NCI-H2196 treated with DMSO at 0.1 percent for 48 hours (cell line): ENCODE measurements around the gene MEN1.

Experiments
- DNase-seq: peaks from one replicate; lab custom pipeline; 2025; ENCODE audit not compliant: unreplicated experiment; lab: John Stamatoyannopoulos, UW

The MEN1 gene

GRCh38 chr11:64788321-64789215 is 21.8 kb downstream of the MEN1 start:
- DNase-seq, result no peak

GRCh38 chr11:64787526-64788320 is 22.6 kb downstream of the MEN1 start:
- no peak for DNase-seq

- DNase-seq, result no peak
These were observed 24.0 kb downstream of the MEN1 start for GRCh38 chr11:64786308-64786707.

DNA sequence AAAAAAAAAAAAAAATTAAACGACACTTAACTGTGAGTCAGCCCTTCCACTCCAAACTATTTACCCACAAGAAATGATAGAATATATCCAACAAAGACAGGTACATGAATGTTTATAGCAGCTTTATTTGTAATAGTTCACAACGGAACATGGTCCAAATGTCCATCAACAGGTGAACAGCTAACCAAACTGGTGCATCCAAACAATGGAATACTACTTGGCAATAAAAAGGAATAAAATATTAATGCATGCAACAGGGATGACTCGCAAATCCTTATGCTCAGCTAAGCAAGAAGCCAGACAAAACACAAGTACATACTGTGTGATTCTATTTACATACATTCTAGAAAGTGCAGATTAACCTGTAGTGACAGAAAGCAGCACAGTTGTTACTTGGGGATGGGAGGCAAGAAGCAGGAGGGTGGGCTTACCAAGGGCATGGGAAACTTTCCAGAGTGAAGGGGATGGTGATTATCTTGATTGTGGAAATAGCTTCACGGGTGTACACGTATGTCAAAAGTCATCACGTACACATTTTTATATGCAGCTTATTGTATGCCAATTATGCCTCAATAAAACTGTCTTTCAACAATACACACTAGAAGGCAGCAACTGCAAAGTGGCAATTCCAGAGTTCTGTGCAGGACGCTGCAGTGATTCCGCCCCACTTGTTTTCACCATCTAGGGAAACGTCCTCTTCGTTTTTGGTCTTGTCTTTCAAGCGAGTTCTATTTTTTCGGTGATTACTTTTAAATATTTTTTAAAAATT is 25.4 kb downstream of the MEN1 start:
- DNase-seq, result no peak

- DNase-seq, result peak; percentile 99
These were observed 31.7 kb downstream of the MEN1 start, which contains the start of gene SF1 for GRCh38 chr11:64778473-64779298. TSS of gene SF1 (minus strand) at chr11:64778542. CDS start at chr11:64778392, 150 bp downstream.

- no peak for DNase-seq
These were observed 32.2 kb downstream of the MEN1 start for GRCh38 chr11:64778223-64778472.

GRCh38 chr11:64777449-64778222 is 32.7 kb downstream of the MEN1 start:
- peak; percentile 64 for DNase-seq

DNA sequence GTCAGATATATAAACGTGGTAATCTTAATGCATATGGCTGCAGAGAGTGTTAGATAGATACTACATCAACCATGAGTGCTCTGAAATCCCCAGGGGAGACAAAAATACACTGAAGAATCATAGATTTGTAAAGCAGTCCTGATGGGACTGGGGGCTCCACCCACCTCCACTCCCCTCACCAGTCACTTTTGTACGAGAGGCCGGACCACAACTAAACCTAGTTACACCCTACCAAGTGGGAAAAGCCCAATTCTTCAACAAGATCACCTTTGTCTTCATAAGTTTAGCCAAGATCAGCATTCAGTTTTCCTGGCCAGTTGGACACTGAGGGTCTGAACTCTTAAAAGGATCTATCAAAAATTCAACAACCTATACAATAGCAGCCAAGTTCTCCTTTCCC is 33.5 kb downstream of the MEN1 start:
- no peak for DNase-seq

- DNase-seq, result no peak
These were observed 33.9 kb downstream of the MEN1 start for GRCh38 chr11:64776425-64776824.

- DNase-seq, result no peak
These were observed 36.2 kb downstream of the MEN1 start for GRCh38 chr11:64774144-64774543.

DNA sequence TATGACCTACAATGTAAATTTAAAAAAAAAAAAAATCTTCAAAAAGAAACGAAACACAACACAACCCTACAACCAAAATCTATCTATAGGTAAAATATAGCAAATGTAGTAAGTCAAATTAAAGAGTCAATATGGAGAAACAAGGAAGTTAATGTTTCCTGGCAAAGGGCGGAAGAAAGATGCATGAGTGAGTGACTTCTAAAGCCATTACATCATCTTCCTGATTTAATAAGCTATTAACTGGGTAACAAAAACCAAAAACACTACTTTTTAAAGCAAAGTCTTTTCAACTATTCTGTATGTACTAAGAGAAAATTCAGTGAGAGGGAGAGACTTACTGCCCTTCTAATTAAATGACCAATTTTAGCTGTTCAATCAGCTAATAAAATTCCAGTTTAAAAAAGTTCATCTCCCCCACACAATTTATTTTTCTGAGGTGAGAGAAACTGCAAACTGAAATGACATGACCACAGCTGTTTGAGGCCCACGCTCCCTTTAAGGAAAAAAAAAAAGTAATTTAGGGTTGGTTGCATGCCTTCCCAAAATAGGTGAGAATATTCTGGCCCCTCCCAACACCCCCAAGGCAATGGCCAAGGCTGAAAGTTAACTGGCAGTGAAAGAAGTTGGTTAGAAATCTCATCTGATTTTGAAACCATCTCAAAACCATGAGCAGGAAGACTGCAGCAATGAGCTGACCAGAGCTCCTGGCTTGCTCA is 37.9 kb downstream of the MEN1 start:
- no peak for DNase-seq

DNA sequence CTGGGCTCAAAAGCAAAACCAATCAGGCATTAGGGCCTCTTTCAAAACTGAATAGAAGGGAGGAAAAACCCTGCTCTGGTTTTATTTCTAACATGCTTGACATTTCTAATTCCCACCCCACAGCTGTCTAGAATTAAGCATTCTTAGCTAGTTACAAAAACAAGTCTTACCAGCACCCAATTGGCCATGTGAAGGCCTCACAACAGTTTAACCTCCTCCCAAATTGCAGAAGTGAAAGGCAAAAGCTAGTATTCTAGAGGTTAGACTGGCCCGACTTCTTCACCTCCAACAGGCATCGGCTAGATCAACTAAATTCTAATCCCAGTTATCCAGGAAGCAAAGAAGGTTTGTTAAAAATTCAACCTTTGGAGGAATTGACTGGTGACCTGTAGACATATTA is 38.5 kb downstream of the MEN1 start:
- DNase-seq, result no peak

- DNase-seq, result no peak
These were observed 40.2 kb downstream of the MEN1 start for GRCh38 chr11:64770120-64770519.

- DNase-seq, result no peak
These were observed 41.1 kb downstream of the MEN1 start for GRCh38 chr11:64769283-64769682.

GRCh38 chr11:64768300-64768694 is 42.1 kb downstream of the MEN1 start:
- no peak for DNase-seq

GRCh38 chr11:64767344-64768299 is 42.7 kb downstream of the MEN1 start:
- DNase-seq, result peak; percentile 19

GRCh38 chr11:64766881-64767280 is 43.5 kb downstream of the MEN1 start:
- no peak for DNase-seq
